IPS DF 19.7 (cell line): ENCODE data around the gene BRIP1.
"Not testable (repeated sequence)": the region's sequence is repeated elsewhere in the genome, so short reads cannot be mapped to it uniquely, and the experiment has no call there.

Experiments
- DNase-seq: peaks from one replicate; pipeline ENCODE4 v3.0.0-alpha.2; 2013; ENCODE audit warnings: low read depth, low spot score

BRIP1 gene

GRCh38 chr17:61729690-61730268, 133.5 kb downstream of the BRIP1 start:
- DNase-seq = no peak

- no peak for DNase-seq
Observed at GRCh38 chr17:61728297-61728836, 135.0 kb downstream of the BRIP1 start.

- DNase-seq = not testable (repeated sequence)
Observed at GRCh38 chr17:61727798-61728197, 135.5 kb downstream of the BRIP1 start.

GRCh38 chr17:61726977-61727376, 136.4 kb downstream of the BRIP1 start:
- DNase-seq = no peak

GRCh38 chr17:61724777-61725176, 138.6 kb downstream of the BRIP1 start:
- DNase-seq = no peak

- no peak for DNase-seq
Observed at GRCh38 chr17:61723914-61724313, 139.4 kb downstream of the BRIP1 start.

- DNase-seq = no peak
Observed at GRCh38 chr17:61723183-61723582, 140.1 kb downstream of the BRIP1 start.

- no peak for DNase-seq
Observed at GRCh38 chr17:61722398-61722797, 140.9 kb downstream of the BRIP1 start.

- DNase-seq = no peak
Observed at GRCh38 chr17:61720016-61720795, 143.1 kb downstream of the BRIP1 start.

- not testable (repeated sequence) for DNase-seq
Observed at GRCh38 chr17:61719220-61719619, 144.1 kb downstream of the BRIP1 start.

- DNase-seq = no peak
Observed at GRCh38 chr17:61718022-61718421, 145.3 kb downstream of the BRIP1 start.

- DNase-seq = no peak
Observed at GRCh38 chr17:61717352-61717751, 146.0 kb downstream of the BRIP1 start.

GRCh38 chr17:61716225-61716829, 147.0 kb downstream of the BRIP1 start:
- no peak for DNase-seq

GRCh38 chr17:61715348-61715747, 148.0 kb downstream of the BRIP1 start:
- no peak for DNase-seq

GRCh38 chr17:61714300-61714699, 149.0 kb downstream of the BRIP1 start:
- DNase-seq = no peak

- no peak for DNase-seq
Observed at GRCh38 chr17:61713035-61713434, 150.3 kb downstream of the BRIP1 start.

GRCh38 chr17:61710546-61710945, 152.8 kb downstream of the BRIP1 start:
- DNase-seq = no peak

- no peak for DNase-seq
Observed at GRCh38 chr17:61709567-61709966, 153.8 kb downstream of the BRIP1 start.

- DNase-seq = no peak
Observed at GRCh38 chr17:61704935-61705449, 158.3 kb downstream of the BRIP1 start.

- DNase-seq = no peak
Observed at GRCh38 chr17:61702450-61702849, 160.9 kb downstream of the BRIP1 start.

- no peak for DNase-seq
Observed at GRCh38 chr17:61701978-61702377, 161.3 kb downstream of the BRIP1 start.

- DNase-seq = no peak
Observed at GRCh38 chr17:61701334-61701733, 162.0 kb downstream of the BRIP1 start.
